RPMI8226 (cell line): Measurements from ENCODE around the gene ARHGAP26.
"Not testable (repeated sequence)": the region's sequence is repeated elsewhere in the genome, so short reads cannot be mapped to it uniquely, and the experiment has no call there.

Source experiments
- DNase-seq: peaks from one replicate; pipeline ENCODE4 v3.0.0-alpha.2; 2015

ARHGAP26 gene

GRCh38 chr5:143074414-143074996 lies 304.3 kb downstream of the ARHGAP26 start:
- DNase-seq, result no peak

DNA sequence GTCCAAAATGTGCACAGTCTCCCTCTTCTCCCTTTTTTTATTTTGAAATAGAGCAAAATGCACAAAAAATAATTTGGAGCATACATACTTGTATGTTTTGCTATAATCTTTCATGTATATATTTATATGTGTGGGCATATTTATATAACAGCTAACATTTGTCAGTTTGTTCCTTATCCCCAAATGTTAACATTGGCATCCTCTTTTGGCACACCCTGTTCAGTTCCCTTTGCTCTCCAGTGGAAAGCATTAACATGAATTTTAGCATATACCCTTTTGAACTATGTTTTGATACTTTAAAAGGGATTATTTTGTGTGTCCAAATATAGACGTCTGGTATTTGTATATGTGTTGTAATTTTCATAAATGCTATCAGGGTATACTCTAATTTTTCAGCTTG lies 306.2 kb downstream of the ARHGAP26 start:
- DNase-seq, result no peak

DNA sequence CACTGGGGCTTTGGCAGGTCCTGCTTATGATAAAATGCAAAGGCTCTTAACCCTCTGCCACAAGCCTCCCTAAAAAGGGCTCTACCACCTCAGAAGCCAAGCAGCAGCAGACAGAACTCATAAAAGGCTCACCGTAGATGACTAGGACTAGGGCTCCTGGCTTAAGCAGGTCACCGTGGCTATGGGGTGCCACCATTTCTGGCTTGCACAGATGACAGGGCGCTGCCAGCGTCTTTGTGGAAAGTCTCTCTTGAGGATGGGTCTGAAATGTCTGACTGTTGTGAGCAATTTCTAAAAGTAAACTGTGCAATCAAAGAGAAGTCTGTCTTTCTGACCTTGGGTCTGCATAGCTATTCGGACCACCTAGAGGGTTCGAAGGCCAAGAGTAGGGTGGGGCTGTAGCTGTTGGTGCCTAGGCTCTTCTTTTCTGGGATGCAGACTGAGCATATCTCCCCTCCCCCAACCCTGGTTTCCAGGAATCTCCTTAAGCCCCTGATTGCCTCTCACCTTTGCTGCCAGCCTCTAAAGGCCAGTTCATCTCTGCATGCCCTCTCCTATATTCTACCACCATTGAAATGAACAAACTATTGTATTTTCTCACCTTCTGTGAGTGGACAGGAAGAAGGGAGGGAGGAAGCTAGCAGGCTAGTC lies 307.4 kb downstream of the ARHGAP26 start:
- DNase-seq, result no peak

DNA sequence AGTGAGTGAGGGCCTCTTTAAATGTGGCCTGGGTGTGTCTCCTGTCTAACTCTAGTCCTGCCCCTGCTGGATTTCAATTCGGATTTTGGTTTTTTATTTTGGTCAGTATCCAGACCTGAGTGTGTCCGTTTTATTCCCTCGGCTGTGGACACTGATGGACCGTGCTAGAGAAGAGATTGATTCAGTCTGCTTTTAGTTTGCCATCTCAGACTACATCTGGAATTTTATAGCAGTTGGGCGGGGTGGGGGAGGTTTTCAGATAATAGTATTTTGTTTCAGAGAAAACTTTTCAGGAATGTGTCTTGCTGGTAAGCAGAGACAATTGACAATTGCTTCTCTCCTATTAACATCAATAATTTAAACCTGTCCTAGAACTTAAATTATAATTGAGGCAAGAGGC lies 308.1 kb downstream of the ARHGAP26 start:
- no peak for DNase-seq

GRCh38 chr5:143078971-143079370 lies 308.8 kb downstream of the ARHGAP26 start:
- no peak for DNase-seq

DNA sequence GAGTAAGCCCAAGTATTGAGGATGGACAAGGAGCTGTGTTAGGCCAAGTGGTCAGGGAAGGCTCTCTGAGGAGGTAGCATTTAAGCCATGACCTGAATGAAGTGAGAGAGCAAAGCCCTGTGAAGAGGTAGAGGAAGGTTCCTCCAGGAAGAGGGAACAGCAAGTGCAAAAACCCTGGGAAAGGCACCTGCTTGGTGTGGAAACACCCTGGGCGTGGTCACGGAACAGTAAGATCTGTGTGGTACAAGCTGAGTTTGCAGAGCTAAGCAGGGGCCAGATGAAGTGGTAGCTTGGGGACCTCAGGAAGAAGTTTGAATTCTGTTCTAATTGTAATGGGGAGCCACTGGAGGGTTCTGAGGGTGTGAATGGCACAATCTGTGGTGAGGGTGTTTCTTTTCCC lies 310.2 kb downstream of the ARHGAP26 start:
- DNase-seq, result no peak

GRCh38 chr5:143080982-143081381 lies 310.8 kb downstream of the ARHGAP26 start:
- no peak for DNase-seq

DNA sequence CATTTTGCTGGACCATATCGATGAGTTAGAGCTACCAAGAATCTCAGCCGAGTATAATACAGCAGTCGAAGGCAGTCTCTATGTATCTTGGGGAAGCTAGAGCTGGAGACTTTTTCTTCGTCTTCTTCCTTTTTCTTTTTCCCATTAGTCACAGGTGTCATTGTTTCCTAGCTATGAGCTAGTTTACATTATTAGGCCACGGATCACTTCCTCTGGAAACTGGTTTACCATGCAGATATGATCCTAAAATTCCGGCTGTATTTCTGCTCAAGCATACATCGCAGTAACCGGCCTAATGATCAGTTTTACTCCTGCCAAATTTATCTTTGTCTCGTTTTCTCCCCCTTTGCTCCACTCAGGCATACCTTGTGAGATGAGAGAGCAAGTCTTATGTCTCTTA lies 312.8 kb downstream of the ARHGAP26 start:
- no peak for DNase-seq

GRCh38 chr5:143084407-143084806 lies 314.2 kb downstream of the ARHGAP26 start:
- DNase-seq, result no peak

- no peak for DNase-seq
Measured at GRCh38 chr5:143085319-143085917, 315.2 kb downstream of the ARHGAP26 start.

DNA sequence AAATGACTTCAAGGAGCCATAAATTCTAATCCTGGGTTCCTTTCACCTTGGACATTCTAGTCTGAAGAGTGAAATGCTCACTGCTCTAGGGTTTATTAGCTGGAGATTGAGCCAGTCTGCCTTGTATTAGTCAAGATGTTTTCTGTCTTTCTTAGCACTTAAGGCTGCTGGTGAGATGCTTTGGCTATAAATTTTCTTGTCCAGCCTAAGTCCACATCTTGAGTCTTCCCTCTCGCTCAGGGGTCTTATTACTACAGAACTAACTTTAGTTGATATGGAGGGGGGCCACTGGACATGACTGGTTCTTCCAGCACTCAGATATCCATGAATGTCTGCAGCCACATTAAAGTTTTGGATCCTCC lies 316.4 kb downstream of the ARHGAP26 start:
- DNase-seq, result no peak

GRCh38 chr5:143086908-143087637 lies 316.9 kb downstream of the ARHGAP26 start:
- DNase-seq, result no peak

GRCh38 chr5:143088702-143089101 lies 318.5 kb downstream of the ARHGAP26 start:
- DNase-seq, result not testable (repeated sequence)

- not testable (repeated sequence) for DNase-seq
Measured at GRCh38 chr5:143090044-143090443, 319.9 kb downstream of the ARHGAP26 start.

DNA sequence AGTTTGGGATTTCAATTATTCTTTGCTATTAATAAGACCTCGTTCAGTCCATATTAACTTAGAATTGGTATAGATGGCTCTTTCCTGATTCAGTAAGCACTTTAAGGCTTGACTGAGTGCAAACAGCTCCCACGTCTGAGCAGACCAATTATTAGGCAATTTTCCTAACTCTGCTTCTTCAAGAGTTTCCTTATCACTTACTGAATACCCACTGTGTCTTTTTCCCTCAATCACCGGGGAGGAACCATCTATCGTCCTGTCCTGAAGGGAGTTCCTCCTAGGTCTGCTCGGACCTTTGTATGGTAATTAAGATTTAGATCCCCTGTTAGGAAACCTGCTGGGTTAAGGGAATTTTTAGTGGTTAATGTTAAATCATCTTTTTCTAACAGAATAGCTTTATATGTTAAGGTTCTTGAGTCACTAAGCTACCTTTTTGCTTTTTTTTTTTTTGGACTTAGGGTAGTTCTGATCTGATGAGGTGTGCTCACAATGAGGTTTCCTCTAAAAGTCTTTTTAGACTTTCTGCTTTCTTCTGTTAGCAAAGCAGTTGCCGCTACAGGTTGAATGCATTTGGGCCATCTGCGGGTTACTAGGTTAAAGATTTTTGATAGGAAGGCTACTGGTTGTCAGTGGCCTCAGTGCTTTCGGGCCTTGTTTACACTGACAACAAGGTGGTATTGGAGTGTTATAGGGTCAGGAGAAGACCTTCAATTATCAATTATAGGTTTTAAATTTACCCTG lies 322.7 kb downstream of the ARHGAP26 start:
- DNase-seq, result not testable (repeated sequence)

GRCh38 chr5:143093452-143094086 lies 323.4 kb downstream of the ARHGAP26 start:
- DNase-seq, result no peak

DNA sequence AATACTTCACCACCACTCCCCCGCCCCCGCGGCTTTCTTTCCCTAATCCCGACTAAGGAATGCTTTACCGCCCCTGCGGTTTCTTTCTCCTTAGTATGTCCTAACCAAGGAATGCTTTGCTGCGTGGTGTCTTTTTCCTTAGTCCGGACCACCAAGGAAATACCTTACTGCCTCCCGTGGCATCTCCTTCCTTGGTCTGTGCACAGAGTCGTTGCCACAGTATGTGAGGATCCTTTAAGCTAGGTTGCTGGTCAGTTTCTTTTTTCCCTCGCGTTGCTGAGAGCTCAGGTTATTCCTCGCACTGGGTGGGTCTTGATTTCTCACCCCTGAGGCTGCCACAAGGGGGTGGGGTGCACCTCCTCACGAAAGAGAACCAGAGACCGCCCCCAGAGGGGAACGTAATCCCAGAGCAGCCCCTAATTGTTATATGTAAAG lies 323.9 kb downstream of the ARHGAP26 start:
- DNase-seq, result no peak

GRCh38 chr5:143094608-143095007 lies 324.4 kb downstream of the ARHGAP26 start:
- not testable (repeated sequence) for DNase-seq

- peak; percentile 15 for DNase-seq
Measured at GRCh38 chr5:143101121-143101520, 330.9 kb downstream of the ARHGAP26 start.

GRCh38 chr5:143101725-143102386 lies 331.7 kb downstream of the ARHGAP26 start:
- no peak for DNase-seq

- no peak for DNase-seq
Measured at GRCh38 chr5:143102411-143102810, 332.2 kb downstream of the ARHGAP26 start.
